Endothelial cell of umbilical vein (primary cell): ENCODE results near the gene GTF3C5. TPM values are rescaled to one million over a fixed set of nuclear protein-coding genes. Genes with fewer than 3 reads are reported as not detected.

Experiments
- BruUV-seq: library from RNA; stranded (reverse); fragments of 400-500 nt; replicated peaks from 2 replicates; lab custom pipeline; 2021; lab: Mats Ljungman, UMichigan
- CTCF ChIA-PET: fragments of 300-600, 350-600 bp; sonication (Branson Sonifier 250); formaldehyde crosslinking; loops from one replicate; lab custom pipeline; 2021; ENCODE audit warnings: antibody characterized with exemption, inconsistent platforms; lab: Charles Lee
- POLR2A ChIA-PET: fragments of 300-600, 350-600 bp; sonication (Branson Sonifier 250); formaldehyde crosslinking; loops from one replicate; lab custom pipeline; 2021; ENCODE audit warnings: antibody characterized with exemption, inconsistent platforms; lab: Charles Lee
- DNase-seq: peaks from one replicate; pipeline ENCODE4 v3.0.0-alpha.2; 2011; ENCODE audit warnings: low read depth, low spot score
- FAIRE-seq: peaks from 2 replicates; lab custom pipeline; 2011; peaks lifted over from hg19 to GRCh38; lab: Jason Lieb, UNC
- H2AFZ ChIP-seq: 2 replicates; pipeline ENCODE4 v1.6.0; 2012; ENCODE audit warnings: low read depth, low read length, control low read depth, inconsistent platforms
- H3K27ac ChIP-seq: 2 replicates; pipeline ENCODE4 v1.5.1; 2011; ENCODE audit warnings: low read depth, mild to moderate bottlenecking, control low read depth, low read length, moderate library complexity; ENCODE audit not compliant: insufficient read depth
- H3K27me3 ChIP-seq, 2 experiments: 2 replicates each; pipeline versions ENCODE4 v1.6.0 to v1.6.1; 2011; ENCODE audit warnings: low read length in 2 of 2, mixed read lengths in 1 of 2; ENCODE audit not compliant: control insufficient read depth in 2 of 2, insufficient read depth in 2 of 2
- H3K36me3 ChIP-seq, 2 experiments: 2 replicates in 1 of 2; 3 replicates in 1 of 2; pipeline ENCODE4 v1.5.1; 2011; ENCODE audit warnings: low read length in 2 of 2, mild to moderate bottlenecking in 1 of 2, moderate library complexity in 1 of 2; ENCODE audit not compliant: control insufficient read depth in 2 of 2, insufficient read depth in 2 of 2; ENCODE audit errors: extremely low read depth in 1 of 2
- H3K4me1 ChIP-seq: 3 replicates; pipeline ENCODE4 v1.5.1; 2011; ENCODE audit warnings: mild to moderate bottlenecking, low read length; ENCODE audit not compliant: control insufficient read depth, insufficient read depth; ENCODE audit errors: extremely low read depth
- H3K4me2 ChIP-seq: 2 replicates; pipeline ENCODE4 v1.6.1; 2011; ENCODE audit warnings: low read length, control low read depth, mixed read lengths; ENCODE audit not compliant: insufficient read depth
- H3K4me3 ChIP-seq, 3 experiments: fragments of 200-600 bp in 1 of 3; sonication (generic), shearing (Covaris generic) in 1 of 3; replicated peaks in 1 of 3; 2 replicates each; pipeline ENCODE4 v1.5.1; 2011 to 2016; ENCODE audit warnings: control low read depth in 3 of 3, low read length in 3 of 3, mild to moderate bottlenecking in 2 of 3, inconsistent platforms in 1 of 3, low read depth in 1 of 3, moderate library complexity in 1 of 3; ENCODE audit not compliant: insufficient read depth in 1 of 3
- H3K79me2 ChIP-seq: 2 replicates; pipeline ENCODE4 v1.6.0; 2012; ENCODE audit warnings: low read length, inconsistent platforms; ENCODE audit not compliant: control insufficient read depth, insufficient read depth
- H3K9ac ChIP-seq: replicated peaks from 2 replicates; pipeline ENCODE3; 2011; ENCODE audit warnings: low read length, control low read depth; ENCODE audit not compliant: insufficient read depth; ENCODE audit errors: extremely low read depth
- H3K9me1 ChIP-seq: replicated peaks from 3 replicates; pipeline ENCODE4 v1.6.0; 2011; ENCODE audit warnings: mild to moderate bottlenecking, low read length; ENCODE audit not compliant: control insufficient read depth, insufficient read depth; ENCODE audit errors: extremely low read depth
- H3K9me3 ChIP-seq: replicated peaks from 2 replicates; pipeline ENCODE4 v1.5.1; 2012; ENCODE audit warnings: low read length, inconsistent platforms; ENCODE audit not compliant: control insufficient read depth, insufficient read depth
- H4K20me1 ChIP-seq: replicated peaks from 2 replicates; pipeline ENCODE3; 2011; ENCODE audit warnings: mild to moderate bottlenecking, low read length; ENCODE audit not compliant: control insufficient read depth, insufficient read depth; ENCODE audit errors: extremely low read depth
- EZH2 ChIP-seq: IDR thresholded peaks from 2 replicates; pipeline ENCODE4 v1.6.1; 2012; ENCODE audit warnings: borderline replicate concordance, low read depth, mild to moderate bottlenecking, moderate library complexity, low read length, inconsistent platforms; ENCODE audit not compliant: severe bottlenecking
- FOS ChIP-seq: IDR thresholded peaks from 2 replicates; pipeline ENCODE4 v1.6.1; 2011; ENCODE audit warnings: mild to moderate bottlenecking, low read length, moderate library complexity, borderline replicate concordance; ENCODE audit not compliant: insufficient read depth
- GATA2 ChIP-seq: IDR thresholded peaks from 2 replicates; pipeline ENCODE4 v1.7.0; 2011; ENCODE audit warnings: low read depth, mild to moderate bottlenecking, moderate library complexity, mixed read lengths, low read length; ENCODE audit not compliant: insufficient read length, insufficient read depth
- JUN ChIP-seq: IDR thresholded peaks from 2 replicates; pipeline ENCODE4 v1.6.1; 2011; ENCODE audit warnings: borderline replicate concordance, low read depth; ENCODE audit not compliant: insufficient read length, insufficient read depth
- MYC ChIP-seq: IDR thresholded peaks from one replicate; pipeline ENCODE4 v1.6.1; 2011; ENCODE audit warnings: mild to moderate bottlenecking, low read depth, low read length
- POLR2A ChIP-seq: IDR thresholded peaks from 2 replicates; pipeline ENCODE4 v1.6.1; 2012; ENCODE audit warnings: low read depth, mild to moderate bottlenecking, control low read depth, low read length
- POLR2AphosphoS5 ChIP-seq: IDR thresholded peaks from 2 replicates; pipeline ENCODE4 v1.6.1; 2012; ENCODE audit warnings: low read depth, mild to moderate bottlenecking, control low read depth, low read length, moderate library complexity; ENCODE audit not compliant: insufficient read depth
- dilution Hi-C: fragments of 300-500 bp; cut with MboI; formaldehyde crosslinking; loops from one replicate; pipeline ENCODE4 v1.15.0; 2019; ENCODE audit warnings: low sequenced_read_pairs; ENCODE audit not compliant: extremely low pct_ligation_motif_present
- intact Hi-C: fragments of 100-400 bp; cut with micrococcal nuclease; formaldehyde crosslinking; loops from one replicate; pipeline ENCODE4 v1.10.0; 2022
- polyA plus RNA-seq, 4 experiments: library from polyadenylated mRNA; depleted of rRNA in 3 of 4; stranded (reverse) in 3 of 4; unstranded in 1 of 4; fragments of >200 nt; gene quantifications; 2 replicates each; pipeline versions ENCODE4 v1.2.1 to v1.2.3, GENCODE V29; 2011 to 2012; ENCODE audit warnings: missing spikeins in 1 of 4
- total RNA-seq: library from RNA; stranded (reverse); gene quantifications from 2 replicates; pipeline ENCODE4 v1.2.3, GENCODE V29; 2021
- TF ChIP-seq, protein P1 (sequence below): IDR thresholded peaks from 2 replicates; pipeline ENCODE4 v1.6.1; 2011; ENCODE audit not compliant: insufficient read depth, insufficient read length
- TF ChIP-seq, protein P2 (sequence below), 2 donors: IDR thresholded peaks; 1 replicate in 1 of 2; 2 replicates in 1 of 2; pipeline ENCODE4 v1.5.1; 2011; ENCODE audit warnings: low read length in 2 of 2, mild to moderate bottlenecking in 2 of 2, moderate library complexity in 2 of 2, control low read depth in 1 of 2, inconsistent platforms in 1 of 2, low read depth in 1 of 2; ENCODE audit not compliant: insufficient read depth in 1 of 2; ENCODE audit errors: extremely low read depth in 1 of 2

GTF3C5 gene
- total and polyA plus RNA-seq, 2 donors (not counting 3 experiments of a cell fraction or from before 2014, with no cell fraction given) = 65.6 to 73.8 TPM

DNA sequence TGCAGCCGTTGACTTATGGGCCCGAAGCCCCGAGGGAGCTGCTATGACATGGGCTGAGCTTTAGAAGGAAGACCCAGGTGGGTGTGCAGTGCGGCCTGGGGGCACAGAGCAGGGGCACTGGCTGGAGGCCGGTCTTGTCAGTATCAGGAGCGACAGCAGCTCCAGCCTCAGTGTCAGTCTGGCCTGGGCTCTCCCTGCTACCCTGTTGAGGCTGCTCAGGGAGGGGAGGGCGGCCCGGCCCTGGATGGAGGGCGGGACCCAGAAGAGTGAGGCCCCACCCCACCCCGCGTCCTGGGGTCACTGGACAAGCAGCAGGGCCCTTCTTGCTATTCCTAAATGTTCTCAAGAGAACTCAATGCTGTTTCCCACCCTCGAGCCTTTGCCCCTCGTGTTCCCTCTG is 34.3 kb upstream of the GTF3C5 start:
- Histone ChIP-seq H3K9ac (no peak overlapping the region), H3K4me2 (no peak overlapping the region), H3K4me1 (no peaks in the 10 kb centered on the region), H3K4me3 (no peak overlapping the region), H3K9me1 (no peaks in the 10 kb centered on the region), H3K36me3 (no peaks in the 10 kb centered on the region), H3K27ac (no peak overlapping the region), H3K27me3 (peaks cover 0 to 11% of the 10 kb centered on the region in 2 experiments), H3K79me2 (no peaks in the 10 kb centered on the region), H2AFZ (no peak overlapping the region), H3K9me3 (no peaks in the 10 kb centered on the region), H4K20me1 (no peaks in the 10 kb centered on the region)
- POLR2A ChIA-PET = no interaction called here
- CTCF ChIA-PET = interaction anchor here (2.7 kb wide), 1 partner anchor 19 kb away, joined by 8 read pairs; the partner anchor contains the start of gene GFI1B
- dilution Hi-C loops (no loop called here), intact Hi-C loops (no loop called here)
- DNase-seq (no peak), FAIRE-seq (no peak)
- BruUV-seq = no TSS peak
- TF ChIP-seq, protein P1, sequence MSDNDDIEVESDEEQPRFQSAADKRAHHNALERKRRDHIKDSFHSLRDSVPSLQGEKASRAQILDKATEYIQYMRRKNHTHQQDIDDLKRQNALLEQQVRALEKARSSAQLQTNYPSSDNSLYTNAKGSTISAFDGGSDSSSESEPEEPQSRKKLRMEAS = no peak
- TF ChIP-seq, protein P2, sequence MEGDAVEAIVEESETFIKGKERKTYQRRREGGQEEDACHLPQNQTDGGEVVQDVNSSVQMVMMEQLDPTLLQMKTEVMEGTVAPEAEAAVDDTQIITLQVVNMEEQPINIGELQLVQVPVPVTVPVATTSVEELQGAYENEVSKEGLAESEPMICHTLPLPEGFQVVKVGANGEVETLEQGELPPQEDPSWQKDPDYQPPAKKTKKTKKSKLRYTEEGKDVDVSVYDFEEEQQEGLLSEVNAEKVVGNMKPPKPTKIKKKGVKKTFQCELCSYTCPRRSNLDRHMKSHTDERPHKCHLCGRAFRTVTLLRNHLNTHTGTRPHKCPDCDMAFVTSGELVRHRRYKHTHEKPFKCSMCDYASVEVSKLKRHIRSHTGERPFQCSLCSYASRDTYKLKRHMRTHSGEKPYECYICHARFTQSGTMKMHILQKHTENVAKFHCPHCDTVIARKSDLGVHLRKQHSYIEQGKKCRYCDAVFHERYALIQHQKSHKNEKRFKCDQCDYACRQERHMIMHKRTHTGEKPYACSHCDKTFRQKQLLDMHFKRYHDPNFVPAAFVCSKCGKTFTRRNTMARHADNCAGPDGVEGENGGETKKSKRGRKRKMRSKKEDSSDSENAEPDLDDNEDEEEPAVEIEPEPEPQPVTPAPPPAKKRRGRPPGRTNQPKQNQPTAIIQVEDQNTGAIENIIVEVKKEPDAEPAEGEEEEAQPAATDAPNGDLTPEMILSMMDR (IDR thresholded peaks at IDR 0.05; ENCODE audit: extremely low read depth in 1 of 2, insufficient read depth in 1 of 2, low read depth in 1 of 2, low read length in 2 of 2) = no peak
- no peak for TF ChIP-seq MYC
- no peak for TF ChIP-seq FOS
- no peak for TF ChIP-seq POLR2AphosphoS5
- no peak for TF ChIP-seq JUN
- no peak for TF ChIP-seq GATA2
- no peak for TF ChIP-seq POLR2A
- TF ChIP-seq EZH2 = no peak
